PC-9 (cell line): Measurements from ENCODE around the gene ARHGAP28.

Experiments
- CTCF ChIP-seq: fragments of 200-600 bp; sonication (generic); conservative IDR thresholded peaks from 2 replicates; pipeline ENCODE4 v1.6.1; 2017; ENCODE audit warnings: mixed run types, antibody characterized with exemption, mild to moderate bottlenecking, moderate library complexity
- EZH2 ChIP-seq: fragments of 200-600 bp; sonication (generic); IDR thresholded peaks from 2 replicates; pipeline ENCODE4 v1.8.0; 2017; ENCODE audit warnings: antibody characterized with exemption, low read depth

GRCh38 chr18:6885992-6886796 lies 156.7 kb downstream of the ARHGAP28 start:
- peak; percentile 76 for TF ChIP-seq CTCF
- TF ChIP-seq EZH2: no peak
